ENCODE measurements around the gene CTPS2. TPM values are rescaled to one million over a fixed set of nuclear protein-coding genes. Genes with fewer than 3 reads are reported as not detected.
A peak's percentile ranks its signal among the peaks of the same experiment; 100 is the strongest.
"Not testable (repeated sequence)": the region's sequence is repeated elsewhere in the genome, so short reads cannot be mapped to it uniquely, and the experiment has no call there.

The CTPS2 gene
- total RNA-seq, 1 experiment from 2014 or later, result 9.6 TPM

- H3K4me3 ChIP-seq (replicated peaks in 1 of 2; ENCODE audit: low read depth in 1 of 2, low read length in 2 of 2), result peak overlapping the region; percentile 75 to 82
- ChIA-PET POLR2A (interaction anchor here (1.3 to 1.7 kb wide), 3 partner anchors 9 to 79 kb away, joined by 4 to 19 read pairs (median 5); no protein-coding TSS in a partner anchor), CTCF (no interaction called here), RAD21 (ENCODE audit: low non-redundant PET in 1 of 2, low total read pairs in 2 of 2, uncharacterized antibody in 2 of 2, unreplicated experiment in 2 of 2) (no interaction called here)
- ATAC-seq, result no peak
- H3K9me2 ChIP-seq (ENCODE audit: insufficient read depth), result no peaks in the 10 kb centered on the region
- H3K9ac ChIP-seq (ENCODE audit: low read length), result peak overlapping the region; percentile 86
- no peaks in the 10 kb centered on the region for H3K9me3 ChIP-seq (ENCODE audit: control insufficient read depth in 1 of 2, insufficient read depth in 1 of 2, low read depth in 1 of 2, low read length in 2 of 2)
- H3K27me3 ChIP-seq (ENCODE audit: insufficient read depth, low read length), result no peaks in the 10 kb centered on the region
- peak overlapping the region; percentile 92 for H3K4me2 ChIP-seq (ENCODE audit: low read length)
- H2AFZ ChIP-seq (ENCODE audit: low read depth, low read length, poor library complexity, severe bottlenecking), result no peak overlapping the region
- H4K20me1 ChIP-seq (ENCODE audit: insufficient read depth), result no peaks in the 10 kb centered on the region
- TF ChIP-seq ATF3 (IDR thresholded peaks at IDR 0.05) (no peak), CTCF (IDR thresholded peaks at IDR 0.05 in 2 of 3, conservative IDR thresholded peaks at IDR 0.05 in 1 of 3; ENCODE audit: borderline replicate concordance in 1 of 3, insufficient read depth in 1 of 3, low read depth in 2 of 3, low read length in 2 of 3) (no peak), SIN3A (IDR thresholded peaks at IDR 0.05; ENCODE audit: low read depth) (no peak), SP1 (IDR thresholded peaks at IDR 0.05; ENCODE audit: low read depth) (no peak), JUND (IDR thresholded peaks at IDR 0.05) (no peak), SRF (IDR thresholded peaks at IDR 0.05; ENCODE audit: low read depth) (no peak), RAD21 (IDR thresholded peaks at IDR 0.05; ENCODE audit: low read depth) (no peak), CBX3 (IDR thresholded peaks at IDR 0.05; ENCODE audit: low read depth) (no peak), ELF1 (IDR thresholded peaks at IDR 0.05; ENCODE audit: borderline replicate concordance, low read depth) (no peak), POLR2A (IDR thresholded peaks at IDR 0.05; ENCODE audit: borderline replicate concordance, extremely low read depth, insufficient read depth, insufficient read length) (no peak), EZH2phosphoT487 (IDR thresholded peaks at IDR 0.05; ENCODE audit: borderline replicate concordance) (no peak), EZH2 (IDR thresholded peaks at IDR 0.05) (no peak), YY1 (IDR thresholded peaks at IDR 0.05; ENCODE audit: extremely low read depth, insufficient replicate concordance, low read depth, low read length) (no peak), ZNF274 (IDR thresholded peaks at IDR 0.05; ENCODE audit: low read depth, low read length) (no peak), ZFX (IDR thresholded peaks at IDR 0.05) (no peak), EGR1 (IDR thresholded peaks at IDR 0.05; ENCODE audit: low read depth) (no peak)
- TF ChIP-seq, protein P1, sequence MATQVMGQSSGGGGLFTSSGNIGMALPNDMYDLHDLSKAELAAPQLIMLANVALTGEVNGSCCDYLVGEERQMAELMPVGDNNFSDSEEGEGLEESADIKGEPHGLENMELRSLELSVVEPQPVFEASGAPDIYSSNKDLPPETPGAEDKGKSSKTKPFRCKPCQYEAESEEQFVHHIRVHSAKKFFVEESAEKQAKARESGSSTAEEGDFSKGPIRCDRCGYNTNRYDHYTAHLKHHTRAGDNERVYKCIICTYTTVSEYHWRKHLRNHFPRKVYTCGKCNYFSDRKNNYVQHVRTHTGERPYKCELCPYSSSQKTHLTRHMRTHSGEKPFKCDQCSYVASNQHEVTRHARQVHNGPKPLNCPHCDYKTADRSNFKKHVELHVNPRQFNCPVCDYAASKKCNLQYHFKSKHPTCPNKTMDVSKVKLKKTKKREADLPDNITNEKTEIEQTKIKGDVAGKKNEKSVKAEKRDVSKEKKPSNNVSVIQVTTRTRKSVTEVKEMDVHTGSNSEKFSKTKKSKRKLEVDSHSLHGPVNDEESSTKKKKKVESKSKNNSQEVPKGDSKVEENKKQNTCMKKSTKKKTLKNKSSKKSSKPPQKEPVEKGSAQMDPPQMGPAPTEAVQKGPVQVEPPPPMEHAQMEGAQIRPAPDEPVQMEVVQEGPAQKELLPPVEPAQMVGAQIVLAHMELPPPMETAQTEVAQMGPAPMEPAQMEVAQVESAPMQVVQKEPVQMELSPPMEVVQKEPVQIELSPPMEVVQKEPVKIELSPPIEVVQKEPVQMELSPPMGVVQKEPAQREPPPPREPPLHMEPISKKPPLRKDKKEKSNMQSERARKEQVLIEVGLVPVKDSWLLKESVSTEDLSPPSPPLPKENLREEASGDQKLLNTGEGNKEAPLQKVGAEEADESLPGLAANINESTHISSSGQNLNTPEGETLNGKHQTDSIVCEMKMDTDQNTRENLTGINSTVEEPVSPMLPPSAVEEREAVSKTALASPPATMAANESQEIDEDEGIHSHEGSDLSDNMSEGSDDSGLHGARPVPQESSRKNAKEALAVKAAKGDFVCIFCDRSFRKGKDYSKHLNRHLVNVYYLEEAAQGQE (IDR thresholded peaks at IDR 0.05; ENCODE audit: low read depth), result no peak
- TSS peak; percentile 99 for BruUV-seq (replicated peaks)
- H3K4me1 ChIP-seq (ENCODE audit: control insufficient read depth in 1 of 2, insufficient read depth in 2 of 2, low read length in 2 of 2), result peaks cover 4 to 15% of the 10 kb centered on the region in 2 experiments; a peak in 1 of 4 replicates
- intact Hi-C loops (cut with micrococcal nuclease), result loop anchor here (10.0 kb wide), 1 partner anchor 864 kb away; the partner anchor contains the start of gene AP1S2
- peak overlapping the region; percentile 77 for H3K27ac ChIP-seq (ENCODE audit: low read depth, low read length)
- no peak for DNase-seq (ENCODE audit: low read depth, low spot score)
- peaks cover 44% of the 10 kb centered on the region for H3K79me2 ChIP-seq (ENCODE audit: insufficient read depth, low read length)
- H3K36me3 ChIP-seq (ENCODE audit: control insufficient read depth in 1 of 2, insufficient read depth in 2 of 2, low read length in 2 of 2), result no peaks in the 10 kb centered on the region
Measured at GRCh38 chrX:16718824-16719333, 6.4 kb upstream of the CTPS2 start.

GRCh38 chrX:16716451-16716850, 4.0 kb upstream of the CTPS2 start:
- DNase-seq (ENCODE audit: low read depth, low spot score); H3K9me3 ChIP-seq (ENCODE audit: control insufficient read depth in 1 of 2, insufficient read depth in 1 of 2, low read depth in 1 of 2, low read length in 2 of 2); H3K27ac ChIP-seq (ENCODE audit: low read depth, low read length); H3K4me3 ChIP-seq (replicated peaks in 1 of 2; ENCODE audit: low read depth in 1 of 2, low read length in 2 of 2); H4K20me1 ChIP-seq (ENCODE audit: insufficient read depth); CTCF ChIA-PET; ATAC-seq; RAD21 ChIA-PET (ENCODE audit: low non-redundant PET in 1 of 2, low total read pairs in 2 of 2, uncharacterized antibody in 2 of 2, unreplicated experiment in 2 of 2); H2AFZ ChIP-seq (ENCODE audit: low read depth, low read length, poor library complexity, severe bottlenecking); H3K27me3 ChIP-seq (ENCODE audit: insufficient read depth, low read length); H3K9me2 ChIP-seq (ENCODE audit: insufficient read depth); POLR2A ChIA-PET; H3K9ac ChIP-seq (ENCODE audit: low read length); H3K4me2 ChIP-seq (ENCODE audit: low read length); BruUV-seq (replicated peaks); H3K36me3 ChIP-seq (ENCODE audit: control insufficient read depth in 1 of 2, insufficient read depth in 2 of 2, low read length in 2 of 2): not testable (repeated sequence)
- Histone ChIP-seq H3K4me1 (ENCODE audit: control insufficient read depth in 1 of 2, insufficient read depth in 2 of 2, low read length in 2 of 2) (peaks cover 4 to 25% of the 10 kb centered on the region in 2 experiments; a peak in 1 of 4 replicates), H3K79me2 (ENCODE audit: insufficient read depth, low read length) (peaks cover 20% of the 10 kb centered on the region)
- intact Hi-C loops (cut with micrococcal nuclease), result loop anchor here (10.0 kb wide), 1 partner anchor 862 kb away; the partner anchor contains the start of gene AP1S2

Measured in HCT116 (cell line).